Natural killer cell (primary cell): Measurements from ENCODE around the gene GMPR. TPM values are rescaled to one million over a fixed set of nuclear protein-coding genes. Genes with fewer than 3 reads are reported as not detected.

Experiments used
- ATAC-seq, 3 donors: fragments of 150-1000 bp in 2 of 3; fragments of 200-7000 bp in 1 of 3; cut with Tn5 transposase; 1 replicate in 1 of 3; 2 replicates in 2 of 3; pipeline ENCODE4 v1.10.0; 2021; ENCODE audit warnings: mild to moderate bottlenecking in 2 of 3, moderate library complexity in 2 of 3
- DNase-seq, 2 donors: peaks; one replicate each; pipeline versions ENCODE4 v3.0.0 to v3.0.0-alpha.2; 2013 to 2021; ENCODE audit warnings: mixed read lengths in 1 of 2
- H3K27ac ChIP-seq: one replicate; pipeline ENCODE4 v1.5.1; 2013; ENCODE audit warnings: mild to moderate bottlenecking, low read length
- H3K27me3 ChIP-seq: one replicate; pipeline ENCODE4 v1.6.1; 2013; ENCODE audit warnings: low read length; ENCODE audit not compliant: control insufficient read depth, insufficient read depth
- H3K36me3 ChIP-seq: one replicate; pipeline ENCODE4 v1.6.1; 2013; ENCODE audit warnings: low read length; ENCODE audit not compliant: control insufficient read depth, insufficient read depth
- H3K4me1 ChIP-seq: one replicate; pipeline ENCODE4 v1.6.1; 2013; ENCODE audit warnings: low read length; ENCODE audit not compliant: control insufficient read depth, insufficient read depth
- H3K4me3 ChIP-seq: one replicate; pipeline ENCODE4 v1.5.1; 2013; ENCODE audit warnings: low read length
- H3K9me3 ChIP-seq: one replicate; pipeline ENCODE4 v1.6.1; 2013; ENCODE audit warnings: low read length; ENCODE audit not compliant: control insufficient read depth, insufficient read depth
- H3K27ac Mint-ChIP-seq, 2 donors: one replicate each; pipeline ENCODE4 v1.8.0; 2022; ENCODE audit warnings: mild to moderate bottlenecking in 2 of 2, mixed read lengths in 2 of 2, moderate library complexity in 1 of 2
- H3K27me3 Mint-ChIP-seq, 2 donors: one replicate each; pipeline ENCODE4 v1.8.0; 2022; ENCODE audit warnings: low read depth in 2 of 2, mixed read lengths in 2 of 2
- H3K36me3 Mint-ChIP-seq: one replicate; pipeline ENCODE4 v1.8.0; 2022; ENCODE audit warnings: mixed read lengths
- H3K4me1 Mint-ChIP-seq, 2 donors: one replicate each; pipeline ENCODE4 v1.8.0; 2022; ENCODE audit warnings: mixed read lengths in 2 of 2
- H3K4me3 Mint-ChIP-seq: one replicate; pipeline ENCODE4 v1.8.0; 2022; ENCODE audit warnings: mild to moderate bottlenecking, moderate library complexity, mixed read lengths
- H3K9me3 Mint-ChIP-seq, 2 donors: one replicate each; pipeline ENCODE4 v1.8.0; 2022; ENCODE audit warnings: mixed read lengths in 2 of 2
- WGBS: methylation state at CpG from one replicate; pipeline ENCODE4 v1.1.7; 2013; ENCODE audit warnings: missing lambda C conversion rate; ENCODE audit not compliant: insufficient coverage; 5-methylcytosine and 5-hydroxymethylcytosine counted together
- intact Hi-C: fragments of 100-400 bp; cut with micrococcal nuclease; formaldehyde crosslinking; loops from one replicate; pipeline ENCODE4 v1.14.2; 2022
- total RNA-seq, 4 donors: library from RNA; stranded (reverse); fragments of 120-200 nt in 1 of 4; gene quantifications; one replicate each; pipeline versions ENCODE4 v1.2.3 to v1.2.4, GENCODE V29; 2013 to 2022
- TF ChIP-seq, protein P1 (sequence below): fragments of 200-600 bp; IDR thresholded peaks from one replicate; pipeline ENCODE4 v1.8.0; 2022; ENCODE audit warnings: antibody characterized with exemption

GMPR gene
- total RNA-seq, 3 donors from 2014 or later (not counting 1 experiment from before 2014, with no cell fraction given), result 0.95 to 3.4 (median 3.2) TPM

DNA sequence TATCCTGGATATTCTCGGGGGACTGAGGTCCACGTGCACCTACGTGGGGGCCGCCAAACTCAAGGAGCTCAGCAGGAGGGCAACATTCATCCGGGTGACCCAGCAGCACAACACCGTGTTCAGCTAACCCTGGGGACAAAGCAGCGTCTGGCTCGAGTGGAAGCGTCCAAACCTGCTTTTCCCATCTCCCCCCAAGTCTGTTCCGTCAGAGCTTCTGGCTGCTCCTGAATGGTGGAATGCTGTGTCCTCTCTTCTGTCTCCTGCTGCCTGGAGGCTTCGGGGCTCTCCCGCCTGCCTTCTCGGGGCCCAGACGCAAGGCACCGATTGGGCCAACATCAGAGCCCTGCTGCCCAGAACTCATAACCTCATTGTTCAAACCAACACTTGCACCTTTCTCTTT is 56.7 kb downstream of the GMPR start:
- Histone ChIP-seq H3K27me3 (no peaks in the 10 kb centered on the region), H3K27ac (no peak overlapping the region), H3K4me1 (no peaks in the 10 kb centered on the region), H3K4me3 (no peak overlapping the region), H3K9me3 (no peaks in the 10 kb centered on the region), H3K36me3 (no peaks in the 10 kb centered on the region)
- no peak overlapping the region for H3K27ac Mint-ChIP-seq
- WGBS, result 96% methylated on average over 15 of the region's 15 CpGs
- no peak for ATAC-seq
- intact Hi-C loops, result no loop called here
- no peak overlapping the region for H3K4me3 Mint-ChIP-seq
- peaks cover 0 to 7% of the 10 kb centered on the region in 2 donors for H3K27me3 Mint-ChIP-seq
- no peaks in the 10 kb centered on the region for H3K4me1 Mint-ChIP-seq
- no peaks in the 10 kb centered on the region for H3K9me3 Mint-ChIP-seq
- H3K36me3 Mint-ChIP-seq, result no peaks in the 10 kb centered on the region
- no peak for DNase-seq
- TF ChIP-seq, protein P1, sequence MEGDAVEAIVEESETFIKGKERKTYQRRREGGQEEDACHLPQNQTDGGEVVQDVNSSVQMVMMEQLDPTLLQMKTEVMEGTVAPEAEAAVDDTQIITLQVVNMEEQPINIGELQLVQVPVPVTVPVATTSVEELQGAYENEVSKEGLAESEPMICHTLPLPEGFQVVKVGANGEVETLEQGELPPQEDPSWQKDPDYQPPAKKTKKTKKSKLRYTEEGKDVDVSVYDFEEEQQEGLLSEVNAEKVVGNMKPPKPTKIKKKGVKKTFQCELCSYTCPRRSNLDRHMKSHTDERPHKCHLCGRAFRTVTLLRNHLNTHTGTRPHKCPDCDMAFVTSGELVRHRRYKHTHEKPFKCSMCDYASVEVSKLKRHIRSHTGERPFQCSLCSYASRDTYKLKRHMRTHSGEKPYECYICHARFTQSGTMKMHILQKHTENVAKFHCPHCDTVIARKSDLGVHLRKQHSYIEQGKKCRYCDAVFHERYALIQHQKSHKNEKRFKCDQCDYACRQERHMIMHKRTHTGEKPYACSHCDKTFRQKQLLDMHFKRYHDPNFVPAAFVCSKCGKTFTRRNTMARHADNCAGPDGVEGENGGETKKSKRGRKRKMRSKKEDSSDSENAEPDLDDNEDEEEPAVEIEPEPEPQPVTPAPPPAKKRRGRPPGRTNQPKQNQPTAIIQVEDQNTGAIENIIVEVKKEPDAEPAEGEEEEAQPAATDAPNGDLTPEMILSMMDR, result no peak

DNA sequence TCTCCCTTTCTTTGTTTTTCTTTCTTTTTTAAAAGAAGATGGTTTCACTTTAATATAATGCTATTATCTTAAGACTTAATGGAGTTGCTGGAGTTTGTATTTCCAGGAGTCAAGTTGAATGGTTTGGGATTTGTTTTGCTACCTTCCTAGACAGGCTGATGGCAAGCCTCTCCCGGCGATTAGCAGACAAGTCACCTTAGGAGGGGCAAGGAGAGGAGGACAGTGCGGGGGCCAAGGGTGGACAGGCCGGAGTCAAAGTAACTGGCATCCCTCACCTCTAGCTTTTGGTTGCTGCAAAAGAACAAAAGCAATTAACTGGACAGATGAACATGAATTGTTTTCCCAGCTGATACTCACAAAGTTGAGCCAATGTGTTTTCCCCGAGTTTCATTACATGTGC is 57.1 kb downstream of the GMPR start:
- WGBS, result 98% methylated on average over 5 of the region's 5 CpGs
- Histone ChIP-seq H3K27me3 (no peaks in the 10 kb centered on the region), H3K36me3 (no peaks in the 10 kb centered on the region), H3K4me1 (no peaks in the 10 kb centered on the region), H3K27ac (no peak overlapping the region), H3K9me3 (no peaks in the 10 kb centered on the region), H3K4me3 (no peak overlapping the region)
- DNase-seq, result no peak
- Mint-ChIP-seq H3K27ac (no peak overlapping the region), H3K9me3 (no peaks in the 10 kb centered on the region), H3K27me3 (peaks cover 0 to 4% of the 10 kb centered on the region in 2 donors), H3K4me1 (no peaks in the 10 kb centered on the region), H3K4me3 (no peak overlapping the region), H3K36me3 (no peaks in the 10 kb centered on the region)
- intact Hi-C loops, result no loop called here
- TF ChIP-seq, protein P1, result no peak
- no peak for ATAC-seq

DNA sequence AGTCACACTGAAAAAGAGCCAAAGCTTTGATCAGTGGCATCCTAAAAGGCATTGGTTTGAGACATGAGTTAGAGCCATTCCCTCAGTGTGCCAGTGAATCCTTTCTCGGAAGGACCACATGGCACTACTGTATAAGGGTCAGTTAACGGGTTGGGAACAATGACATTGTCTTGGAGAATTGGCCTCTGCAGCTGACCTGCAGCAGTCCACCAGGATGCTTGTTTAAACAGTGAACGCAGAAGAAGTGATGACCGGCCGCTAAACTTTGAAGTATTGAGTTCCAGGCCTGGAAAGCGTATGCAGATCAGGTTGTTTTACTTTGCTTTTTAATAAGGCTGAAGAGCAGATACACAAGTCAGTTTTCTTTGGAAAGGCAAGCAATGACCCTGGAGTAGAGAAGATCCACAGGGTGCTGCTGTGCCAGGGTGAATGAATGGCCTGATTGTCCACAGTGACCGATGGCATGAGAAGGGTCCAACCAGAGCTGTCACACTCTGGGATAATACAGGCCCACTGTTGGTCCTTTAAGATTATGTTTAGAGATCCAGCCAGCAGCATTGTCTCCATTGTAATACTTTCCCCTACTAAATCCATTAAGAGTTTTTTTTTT is 57.8 kb downstream of the GMPR start:
- ATAC-seq (no peak), DNase-seq (no peak)
- Mint-ChIP-seq H3K36me3 (no peaks in the 10 kb centered on the region), H3K4me3 (no peak overlapping the region), H3K27me3 (peaks cover 0 to 2% of the 10 kb centered on the region in 2 donors), H3K27ac (no peak overlapping the region), H3K9me3 (no peaks in the 10 kb centered on the region), H3K4me1 (no peaks in the 10 kb centered on the region)
- Histone ChIP-seq H3K4me3 (no peak overlapping the region), H3K27ac (no peak overlapping the region), H3K4me1 (no peaks in the 10 kb centered on the region), H3K27me3 (no peaks in the 10 kb centered on the region), H3K36me3 (no peaks in the 10 kb centered on the region), H3K9me3 (no peaks in the 10 kb centered on the region)
- TF ChIP-seq, protein P1, result no peak
- WGBS, result 97% methylated on average over 7 of the region's 7 CpGs
- intact Hi-C loops, result no loop called here

DNA sequence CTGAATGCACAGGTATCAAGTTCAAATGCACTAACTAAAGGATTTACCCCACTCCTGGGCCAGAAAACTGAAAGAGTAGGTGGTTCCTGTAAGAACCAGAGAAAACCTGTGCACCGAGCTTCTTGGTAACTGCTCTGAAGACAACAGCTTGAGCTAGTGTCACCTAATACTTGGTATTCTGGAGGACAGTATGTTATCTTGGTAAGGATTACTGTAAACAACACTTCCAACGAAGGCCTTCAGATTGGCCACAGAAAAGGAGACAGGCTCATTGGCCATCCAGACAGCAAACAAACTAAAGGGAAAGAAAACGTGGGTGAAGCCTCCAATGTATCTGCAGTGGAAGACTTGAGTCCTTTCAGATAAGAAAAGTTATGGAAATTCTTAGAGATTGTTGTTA is 61.5 kb downstream of the GMPR start:
- no peaks in the 10 kb centered on the region for H3K27me3 ChIP-seq
- DNase-seq, result no peak
- peaks cover 5% of the 10 kb centered on the region for H3K36me3 ChIP-seq
- TF ChIP-seq, protein P1, result no peak
- no peaks in the 10 kb centered on the region for H3K9me3 Mint-ChIP-seq
- no peak overlapping the region for H3K27ac Mint-ChIP-seq
- no peaks in the 10 kb centered on the region for H3K4me1 Mint-ChIP-seq
- H3K4me3 ChIP-seq, result no peak overlapping the region
- ATAC-seq, result no peak
- H3K27ac ChIP-seq, result no peak overlapping the region
- H3K9me3 ChIP-seq, result no peaks in the 10 kb centered on the region
- intact Hi-C loops, result no loop called here
- H3K4me1 ChIP-seq, result no peaks in the 10 kb centered on the region
- H3K27me3 Mint-ChIP-seq, result no peaks in the 10 kb centered on the region
- H3K4me3 Mint-ChIP-seq, result no peak overlapping the region
- H3K36me3 Mint-ChIP-seq, result no peaks in the 10 kb centered on the region
- 90% methylated on average over 3 of the region's 3 CpGs for WGBS
